Astrocyte of the spinal cord (primary cell): Measurements from ENCODE around the gene PKN3.
"Not testable (repeated sequence)": the region's sequence is repeated elsewhere in the genome, so short reads cannot be mapped to it uniquely, and the experiment has no call there.

ENCODE experiments used
- DNase-seq: peaks from one replicate; pipeline ENCODE4 v3.0.0; 2011; ENCODE audit warnings: low read depth, low spot score
- H3K4me3 ChIP-seq: 2 replicates; pipeline ENCODE4 v1.5.1; 2011; ENCODE audit warnings: low read depth, mild to moderate bottlenecking, low read length, moderate library complexity
- in situ Hi-C: cut with HindIII; loops from 2 replicates; pipeline ENCODE4 v1.10.0; 2017; ENCODE audit warnings: low sequenced_read_pairs
- TF ChIP-seq, protein P1 (sequence below): IDR thresholded peaks from 2 replicates; pipeline ENCODE4 v1.5.1; 2012; ENCODE audit warnings: low read depth, mild to moderate bottlenecking, low read length, inconsistent platforms

Gene PKN3

DNA sequence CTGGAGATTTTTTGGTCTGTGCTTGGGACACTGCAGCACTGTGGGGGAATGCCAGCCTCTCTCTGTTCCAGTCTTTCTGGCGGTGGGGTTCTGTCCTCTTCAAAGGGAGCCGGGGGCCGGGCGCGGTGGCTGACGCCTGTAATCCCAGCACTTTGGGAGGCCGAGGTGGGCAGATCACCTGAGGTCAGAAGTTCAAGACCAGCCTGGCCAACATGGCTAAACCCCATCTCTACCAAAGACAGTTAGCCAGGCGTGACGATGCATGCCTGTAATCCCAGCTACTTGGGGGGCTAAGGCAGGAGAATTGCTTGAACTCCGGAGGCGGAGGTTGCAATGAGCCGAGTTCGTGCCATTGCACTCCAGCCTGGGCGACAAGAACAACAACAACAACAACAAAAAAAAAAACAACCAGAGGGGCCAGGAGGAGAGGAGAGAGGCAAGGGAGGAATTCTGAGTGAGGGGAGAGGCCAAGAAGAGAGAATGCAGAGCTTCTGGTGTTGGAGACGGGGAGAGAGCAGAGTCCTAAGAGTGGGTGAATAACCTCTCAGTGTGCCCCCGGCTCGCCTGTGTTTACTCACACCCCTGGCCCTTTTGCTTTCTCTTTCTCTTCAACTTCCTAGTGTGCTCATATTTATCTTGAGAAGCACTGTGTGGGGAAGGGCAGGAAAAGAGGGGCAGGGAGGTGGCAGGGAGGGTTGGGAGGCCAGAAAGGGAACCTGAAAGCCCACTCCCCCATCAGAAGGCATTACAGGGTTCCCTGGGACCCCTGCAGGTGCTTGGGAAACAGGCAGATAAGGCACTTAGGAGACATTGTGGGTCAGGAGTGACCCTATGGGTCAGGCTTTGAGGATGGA is 16.4 kb upstream of the PKN3 start:
- H3K4me3 ChIP-seq = no peak overlapping the region
- TF ChIP-seq, protein P1, sequence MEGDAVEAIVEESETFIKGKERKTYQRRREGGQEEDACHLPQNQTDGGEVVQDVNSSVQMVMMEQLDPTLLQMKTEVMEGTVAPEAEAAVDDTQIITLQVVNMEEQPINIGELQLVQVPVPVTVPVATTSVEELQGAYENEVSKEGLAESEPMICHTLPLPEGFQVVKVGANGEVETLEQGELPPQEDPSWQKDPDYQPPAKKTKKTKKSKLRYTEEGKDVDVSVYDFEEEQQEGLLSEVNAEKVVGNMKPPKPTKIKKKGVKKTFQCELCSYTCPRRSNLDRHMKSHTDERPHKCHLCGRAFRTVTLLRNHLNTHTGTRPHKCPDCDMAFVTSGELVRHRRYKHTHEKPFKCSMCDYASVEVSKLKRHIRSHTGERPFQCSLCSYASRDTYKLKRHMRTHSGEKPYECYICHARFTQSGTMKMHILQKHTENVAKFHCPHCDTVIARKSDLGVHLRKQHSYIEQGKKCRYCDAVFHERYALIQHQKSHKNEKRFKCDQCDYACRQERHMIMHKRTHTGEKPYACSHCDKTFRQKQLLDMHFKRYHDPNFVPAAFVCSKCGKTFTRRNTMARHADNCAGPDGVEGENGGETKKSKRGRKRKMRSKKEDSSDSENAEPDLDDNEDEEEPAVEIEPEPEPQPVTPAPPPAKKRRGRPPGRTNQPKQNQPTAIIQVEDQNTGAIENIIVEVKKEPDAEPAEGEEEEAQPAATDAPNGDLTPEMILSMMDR = no peak
- in situ Hi-C loops = no loop called here
- no peak for DNase-seq

DNA sequence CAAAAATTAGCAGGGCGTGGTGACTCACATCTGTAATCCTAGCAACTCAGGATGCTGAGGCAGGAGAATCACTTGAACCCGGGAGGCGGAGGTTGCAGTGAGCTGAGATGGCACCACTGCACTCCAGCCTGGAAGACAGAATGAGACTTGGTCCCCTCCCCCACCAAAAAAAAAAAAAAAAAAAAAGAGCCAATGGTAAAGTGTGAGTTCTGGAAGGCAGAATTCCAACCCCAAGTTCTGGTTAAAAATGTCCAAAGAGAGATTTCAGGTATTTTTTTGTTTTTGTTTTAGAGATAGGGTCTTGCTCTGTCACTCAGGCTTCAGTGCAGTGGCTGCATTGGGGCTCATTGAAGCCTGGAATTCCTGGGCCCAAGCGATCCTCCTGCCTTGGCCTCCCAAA is 14.8 kb upstream of the PKN3 start:
- in situ Hi-C loops = no loop called here
- H3K4me3 ChIP-seq = no peak overlapping the region
- no peak for DNase-seq
- TF ChIP-seq, protein P1 = no peak

DNA sequence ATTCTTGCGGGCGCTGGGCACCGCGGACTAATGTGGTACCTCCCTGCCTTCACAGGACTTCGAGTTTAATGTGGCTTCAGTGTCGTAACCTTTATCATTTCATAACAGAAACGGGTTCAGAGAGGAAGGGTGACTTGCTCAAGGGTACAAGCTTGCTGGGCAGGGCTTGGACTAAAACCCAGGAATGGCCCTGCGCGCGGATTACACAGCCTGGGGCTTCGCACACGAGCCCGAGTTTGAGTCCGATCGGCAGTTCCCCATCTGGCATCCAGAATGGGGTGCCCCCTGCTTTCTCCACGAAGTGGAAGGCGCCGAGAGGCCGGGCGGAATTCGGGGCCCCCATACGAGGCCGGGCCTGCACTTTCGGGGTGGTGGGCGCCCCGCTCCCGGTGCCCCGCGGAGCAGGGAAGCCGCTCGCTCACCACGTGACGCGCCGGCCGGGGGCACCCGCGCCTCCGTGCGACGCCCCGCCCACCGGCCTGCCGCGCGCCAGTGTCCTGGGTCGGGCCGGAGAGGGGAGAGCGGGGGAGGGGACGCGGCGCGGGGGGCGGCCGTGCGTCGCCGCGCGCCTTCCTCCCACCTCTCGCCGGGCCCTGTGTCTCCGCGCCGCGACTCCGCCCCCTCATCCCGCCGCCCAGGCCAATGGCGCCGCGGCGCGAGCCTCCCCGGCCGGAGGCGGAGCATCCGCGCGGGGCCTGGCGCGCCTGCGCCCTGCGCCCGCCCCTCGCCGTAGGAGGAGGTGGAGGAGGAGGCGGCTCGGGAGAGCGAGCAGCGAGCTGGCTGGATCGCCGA is 13.6 kb upstream of the PKN3 start, which contains the start of gene SET:
Gene SET (plus strand): TSS at position 722 of the 792 bp plus-strand sequence. CDS start 361 bp downstream, outside the sequence.
- DNase-seq = peak; percentile 91
- in situ Hi-C loops = no loop called here
- TF ChIP-seq, protein P1 = no peak
- H3K4me3 ChIP-seq = peak within 1 kb of the TSS; percentile 59

DNA sequence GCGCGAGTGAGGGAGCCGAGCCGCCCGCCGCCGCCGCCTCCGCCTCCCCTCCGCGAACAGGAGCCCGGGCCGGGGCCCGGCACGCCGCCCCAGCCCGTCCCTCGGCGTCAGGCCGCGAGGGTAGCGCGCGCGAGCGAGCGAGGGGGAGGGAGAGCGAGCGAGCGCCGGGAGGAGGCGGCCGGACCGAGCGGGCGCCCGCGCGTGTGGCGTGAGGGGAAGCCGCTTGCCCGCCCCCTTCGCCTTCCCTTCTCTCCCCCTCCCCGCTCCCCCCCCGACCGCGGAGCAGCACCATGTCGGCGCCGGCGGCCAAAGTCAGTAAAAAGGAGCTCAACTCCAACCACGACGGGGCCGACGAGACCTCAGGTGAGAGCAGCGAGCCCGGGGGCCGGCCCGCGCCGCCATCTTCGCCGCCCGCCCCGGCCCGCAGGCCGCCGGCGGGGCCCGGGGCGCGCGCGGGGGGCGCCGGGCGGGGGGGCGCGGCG is 13.0 kb upstream of the PKN3 start:
- TF ChIP-seq, protein P1 = no peak
- peak; percentile 29 for DNase-seq
- peak overlapping the region; percentile 59 for H3K4me3 ChIP-seq
- in situ Hi-C loops = no loop called here

DNA sequence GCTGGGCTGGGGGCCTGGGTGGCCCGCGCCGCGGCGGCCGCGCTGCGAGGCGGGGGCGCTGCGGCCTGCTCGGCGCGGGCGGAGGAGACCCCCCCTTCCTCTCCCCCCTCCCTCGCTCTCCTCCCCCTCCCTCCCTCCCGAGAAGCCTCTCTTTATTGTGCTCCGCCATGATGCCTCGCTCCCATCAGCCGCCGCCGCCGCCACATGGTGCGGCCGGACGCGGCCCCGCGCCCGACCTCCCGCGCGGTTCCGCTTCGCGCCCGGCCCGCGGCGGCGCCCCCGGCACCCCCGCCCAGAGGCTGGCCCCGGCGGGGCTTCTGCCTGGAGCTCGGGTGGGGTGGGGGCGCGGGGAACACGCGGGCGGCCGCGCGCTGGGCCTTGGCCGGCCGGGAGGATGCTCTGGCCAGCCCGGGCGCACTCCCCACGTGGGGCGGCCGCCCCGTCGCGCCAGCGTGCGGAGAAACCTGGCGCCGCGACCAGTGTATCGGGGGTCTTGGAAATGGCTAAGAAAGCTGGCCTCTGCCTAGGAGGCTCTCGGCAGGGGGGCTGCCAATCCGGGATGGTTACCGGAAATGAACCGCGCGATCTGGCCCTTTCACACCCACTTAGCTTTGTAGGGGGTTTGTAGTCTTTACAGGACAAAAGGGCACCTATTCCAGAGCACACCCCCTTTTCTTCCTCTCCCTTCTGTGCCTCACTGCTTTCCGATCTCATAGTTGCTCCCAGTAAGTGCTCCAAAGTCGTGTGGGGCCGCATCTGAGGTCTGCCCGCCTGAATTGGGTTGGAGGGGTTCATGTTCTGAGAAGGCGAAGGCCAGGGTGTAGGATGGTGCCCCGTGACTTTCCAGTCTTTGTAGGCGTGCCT is 12.3 kb upstream of the PKN3 start:
- DNase-seq = peak; percentile 42
- TF ChIP-seq, protein P1 = no peak
- peak overlapping the region; percentile 59 for H3K4me3 ChIP-seq
- in situ Hi-C loops = no loop called here

DNA sequence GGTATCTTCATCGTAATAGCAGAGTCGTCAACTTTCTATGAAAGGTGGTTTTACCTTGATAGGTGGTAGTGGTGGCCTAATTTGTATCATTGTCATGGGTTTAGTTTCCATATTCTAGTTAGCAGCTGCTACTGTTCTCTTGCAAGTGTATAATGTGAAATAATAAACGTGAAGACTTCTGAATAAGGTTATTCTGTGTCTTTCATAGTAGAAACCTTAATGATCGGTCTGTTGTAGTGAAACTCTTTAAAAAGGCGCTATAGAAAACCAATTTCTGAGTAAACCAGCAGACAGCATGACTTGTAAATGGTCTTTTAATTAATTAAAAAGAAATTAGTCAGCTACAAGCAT is 11.6 kb upstream of the PKN3 start:
- in situ Hi-C loops = no loop called here
- no peak for DNase-seq
- peak overlapping the region; percentile 59 for H3K4me3 ChIP-seq
- TF ChIP-seq, protein P1 = no peak

DNA sequence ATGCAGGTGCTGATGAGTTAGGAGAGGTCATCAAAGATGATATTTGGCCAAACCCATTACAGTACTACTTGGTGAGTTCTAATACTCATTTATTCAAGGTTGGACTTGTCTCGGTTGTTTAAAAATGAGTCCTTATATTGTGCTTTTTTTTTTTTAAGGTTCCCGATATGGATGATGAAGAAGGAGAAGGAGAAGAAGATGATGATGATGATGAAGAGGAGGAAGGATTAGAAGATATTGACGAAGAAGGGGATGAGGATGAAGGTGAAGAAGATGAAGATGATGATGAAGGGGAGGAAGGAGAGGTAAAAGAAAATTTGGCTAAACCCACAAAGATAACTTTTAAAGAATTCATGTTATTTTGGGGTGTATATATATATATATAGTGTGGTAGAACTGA is 8.6 kb upstream of the PKN3 start:
- H3K4me3 ChIP-seq, DNase-seq, in situ Hi-C loops: not testable (repeated sequence)
